GM10847 (cell line): ENCODE measurements around the gene CAPZA1.
A peak's percentile ranks its signal among the peaks of the same experiment; 100 is the strongest.

ENCODE experiments used
- POLR2A ChIP-seq: IDR thresholded peaks from 2 replicates; pipeline ENCODE4 v1.6.1; 2011; ENCODE audit not compliant: insufficient read length; ENCODE audit errors: extremely low read depth

CAPZA1 gene

DNA sequence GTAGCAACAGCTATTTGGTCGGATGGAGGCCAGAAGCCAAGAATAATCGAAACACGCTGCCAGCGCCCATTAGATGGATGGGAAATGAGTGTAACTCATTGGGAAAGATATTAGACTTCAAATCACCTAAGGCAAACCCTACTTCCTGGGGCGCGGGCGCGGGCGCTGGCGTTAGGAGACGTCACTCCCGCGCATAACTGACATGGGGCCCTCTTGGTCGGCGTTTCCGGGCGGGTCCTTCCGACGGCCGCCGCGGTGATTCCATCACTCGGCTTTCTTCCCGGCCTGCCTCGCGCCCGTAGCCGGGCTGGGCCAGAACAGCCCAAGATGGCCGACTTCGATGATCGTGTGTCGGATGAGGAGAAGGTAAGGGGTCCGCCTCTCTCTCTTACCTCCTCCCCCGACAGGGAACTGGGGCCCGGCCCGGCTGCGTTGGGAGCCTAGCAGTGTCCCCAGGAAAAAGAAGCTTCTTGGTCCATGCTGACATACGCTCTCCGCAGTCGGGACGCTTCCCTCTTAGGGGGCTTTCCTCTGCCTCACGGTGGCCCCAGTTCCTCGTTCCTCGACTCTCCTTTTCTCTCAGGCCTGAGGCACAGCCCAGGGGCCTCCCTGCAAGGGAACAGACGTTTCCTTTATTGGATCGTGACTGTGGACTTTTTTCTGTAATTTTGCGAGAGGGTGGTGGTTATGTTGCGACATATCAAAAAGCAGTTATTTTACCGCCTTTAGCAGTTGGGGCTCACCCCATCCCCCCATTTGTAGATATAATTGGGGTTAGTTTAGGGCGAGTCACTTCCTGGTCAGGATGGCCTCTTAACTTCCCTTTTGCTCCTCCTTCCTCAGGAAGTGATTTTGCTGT, at the start of gene CAPZA1:
Gene CAPZA1 (plus strand): TSS at position 315 of the 859 bp plus-strand sequence. CDS start 13 bp downstream, at position 328.
- TF ChIP-seq POLR2A, result peak; percentile 91

DNA sequence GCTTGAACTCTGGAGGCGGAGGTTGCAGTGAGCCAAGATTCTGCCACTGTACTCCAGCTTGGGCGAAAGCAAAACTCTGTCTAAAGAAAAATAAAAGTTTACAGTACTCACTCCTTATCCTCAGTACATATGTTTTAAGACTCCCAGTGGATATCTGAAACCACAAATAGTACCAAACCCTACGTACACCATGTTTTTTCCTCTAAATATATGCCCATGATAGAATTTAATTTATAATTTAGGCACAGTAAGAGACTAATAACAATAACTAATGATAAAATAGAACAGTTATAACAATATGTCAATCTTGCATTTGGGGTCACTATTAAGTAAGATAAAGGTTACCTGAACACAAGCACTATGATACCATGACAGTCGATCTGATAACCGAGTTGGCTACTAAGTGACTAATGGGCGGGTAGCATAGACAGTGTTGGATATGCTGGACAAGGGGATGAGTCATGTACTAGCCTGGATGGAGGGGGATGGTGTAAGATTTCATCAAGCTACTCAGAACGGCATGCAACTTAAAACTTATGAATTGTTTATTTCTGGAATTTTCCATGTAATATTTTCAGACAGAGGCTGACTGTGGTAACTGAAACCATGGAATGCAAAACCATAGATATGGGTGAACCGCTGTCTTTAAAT, 44.4 kb upstream of the CAPZA1 start:
- TF ChIP-seq POLR2A, result no peak

GRCh38 chr1:112576240-112576639, 43.4 kb upstream of the CAPZA1 start:
- no peak for TF ChIP-seq POLR2A

DNA sequence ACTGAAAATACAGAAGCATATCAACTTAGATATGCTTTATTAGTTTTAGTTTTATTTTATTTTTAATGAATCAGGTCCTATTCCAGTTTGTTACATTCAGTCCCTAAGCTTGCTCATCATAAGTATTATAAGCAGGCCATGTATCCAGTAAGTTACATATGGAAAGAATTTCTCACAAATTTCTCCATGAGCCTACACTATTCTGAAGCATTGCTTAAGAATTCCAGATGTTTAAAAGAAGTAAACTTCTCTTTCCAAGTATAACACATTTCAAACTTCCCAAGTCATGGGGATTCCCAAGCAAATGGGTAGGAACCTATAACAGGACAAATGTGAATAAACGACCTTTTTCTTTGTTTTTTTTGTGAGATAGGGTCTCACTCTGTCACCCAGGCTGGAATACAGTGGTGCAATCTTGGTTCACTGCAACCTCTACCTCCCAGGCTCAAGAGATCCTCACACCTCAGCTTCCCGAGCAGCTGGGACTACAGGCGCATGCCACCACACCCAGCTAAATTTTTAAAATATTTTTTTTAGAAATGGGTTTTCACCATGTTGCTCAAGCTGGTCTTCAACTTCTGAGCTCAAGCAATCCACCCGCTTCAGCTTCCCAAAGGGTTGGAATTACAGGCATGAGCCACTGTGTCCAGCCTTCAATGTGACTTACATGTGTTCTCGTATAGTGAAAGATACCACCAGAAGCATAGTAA, 39.7 kb upstream of the CAPZA1 start:
- TF ChIP-seq POLR2A, result no peak

- TF ChIP-seq POLR2A, result no peak
Observed at GRCh38 chr1:112581586-112582192, 37.9 kb upstream of the CAPZA1 start.

DNA sequence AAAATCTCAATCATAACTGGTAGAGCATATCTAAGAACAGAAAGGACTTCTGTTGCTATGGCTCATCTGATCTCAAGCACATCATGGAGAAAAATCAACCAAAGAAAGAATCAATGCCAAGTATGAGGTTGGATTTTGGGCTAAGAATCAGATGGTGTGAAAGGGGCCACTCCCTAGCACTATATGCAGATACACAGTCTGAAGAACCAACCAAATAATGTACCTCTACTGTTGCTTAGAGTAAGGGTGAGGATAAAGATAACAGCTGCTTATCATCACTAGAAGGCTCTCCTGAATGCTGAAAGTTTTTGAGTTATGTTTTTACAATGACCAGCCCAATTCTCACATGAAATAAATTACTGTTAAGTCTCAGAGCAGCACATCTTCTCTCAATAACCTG, 36.3 kb upstream of the CAPZA1 start:
- TF ChIP-seq POLR2A, result no peak

DNA sequence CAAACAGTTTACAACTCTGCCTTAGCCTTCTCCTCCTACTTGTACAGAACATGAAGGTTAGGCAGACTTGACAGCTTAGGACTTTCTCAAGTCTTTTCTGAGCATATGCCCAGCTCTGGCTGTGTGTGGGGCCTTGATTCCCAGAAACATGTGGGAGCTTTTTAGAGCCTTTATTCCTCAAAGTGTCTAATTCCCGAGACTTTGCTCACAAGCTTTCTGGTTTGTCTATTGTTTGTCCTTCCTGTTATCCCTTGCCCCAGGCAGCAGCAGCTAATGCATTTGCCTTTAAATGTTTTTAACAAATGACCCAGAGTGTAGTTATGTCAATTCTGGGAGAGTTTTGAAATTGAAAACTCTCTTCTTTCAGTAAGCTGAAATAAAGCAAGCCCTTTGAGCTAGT, 29.9 kb upstream of the CAPZA1 start:
- TF ChIP-seq POLR2A, result no peak

DNA sequence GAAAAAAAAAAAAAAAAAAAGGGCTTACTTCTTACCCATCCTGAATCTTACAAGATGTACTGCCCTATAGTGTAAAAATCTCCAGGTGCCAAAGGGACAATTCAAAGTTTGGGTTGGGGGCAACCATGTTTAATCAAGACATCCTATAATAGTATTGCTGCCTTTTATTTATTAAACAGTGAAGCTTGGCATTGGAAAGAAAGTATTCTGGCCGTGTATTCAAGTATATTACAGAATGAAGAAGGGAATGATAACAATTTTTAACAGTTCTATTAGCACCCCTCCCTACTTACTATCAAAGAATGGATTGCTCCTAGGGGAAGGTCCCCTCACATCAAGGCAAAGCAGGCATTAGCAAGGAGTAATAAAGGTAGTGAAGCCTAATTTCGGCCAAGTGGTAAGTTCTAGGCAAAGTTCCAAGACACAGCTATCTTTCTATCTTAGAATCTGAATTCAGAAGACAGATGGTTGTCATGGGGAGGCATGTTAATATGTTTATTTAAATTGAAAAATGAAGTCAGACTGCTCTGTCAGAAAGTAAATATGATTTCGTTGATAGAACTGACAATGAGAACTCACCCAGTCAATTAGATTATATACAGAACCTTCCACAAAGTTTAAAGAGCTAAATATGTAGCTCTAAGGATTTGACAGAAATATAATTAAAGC, 25.3 kb upstream of the CAPZA1 start:
- no peak for TF ChIP-seq POLR2A

DNA sequence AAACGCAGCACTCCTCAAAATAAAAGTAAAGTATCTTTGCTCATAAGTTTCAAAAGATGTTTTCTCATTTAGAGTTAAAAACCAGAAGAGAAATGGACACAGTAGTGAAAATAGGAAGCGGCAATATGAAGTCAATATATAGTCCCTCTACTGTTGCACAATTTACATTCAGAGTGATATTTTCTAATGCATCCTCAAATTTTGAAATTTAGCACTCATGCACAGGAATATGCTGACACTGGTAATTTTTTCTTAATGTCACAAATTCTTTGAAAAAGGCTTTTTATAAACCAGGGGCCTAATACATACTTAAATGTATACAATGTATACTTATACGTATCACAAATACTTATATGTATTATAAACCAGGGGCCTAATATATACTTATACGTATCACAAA, 20.2 kb upstream of the CAPZA1 start:
- TF ChIP-seq POLR2A, result no peak

DNA sequence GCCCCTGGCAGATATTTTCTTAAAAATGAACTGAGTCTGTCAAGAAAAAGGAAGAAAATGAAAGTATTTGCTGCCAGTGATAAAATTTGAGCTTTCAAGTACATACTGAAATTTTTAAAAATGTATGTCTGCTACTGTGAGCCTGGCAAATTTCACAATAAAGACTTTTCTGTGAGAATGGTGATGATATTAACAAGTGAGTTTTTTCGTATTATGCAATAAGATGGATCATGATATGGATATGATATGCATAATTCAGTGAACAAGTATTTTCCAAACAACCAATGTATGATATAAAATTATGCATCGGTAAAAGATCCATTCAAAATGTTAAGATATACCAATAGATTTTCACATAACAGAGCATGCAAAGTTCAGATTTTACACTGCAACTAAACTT, 16.6 kb upstream of the CAPZA1 start:
- no peak for TF ChIP-seq POLR2A

DNA sequence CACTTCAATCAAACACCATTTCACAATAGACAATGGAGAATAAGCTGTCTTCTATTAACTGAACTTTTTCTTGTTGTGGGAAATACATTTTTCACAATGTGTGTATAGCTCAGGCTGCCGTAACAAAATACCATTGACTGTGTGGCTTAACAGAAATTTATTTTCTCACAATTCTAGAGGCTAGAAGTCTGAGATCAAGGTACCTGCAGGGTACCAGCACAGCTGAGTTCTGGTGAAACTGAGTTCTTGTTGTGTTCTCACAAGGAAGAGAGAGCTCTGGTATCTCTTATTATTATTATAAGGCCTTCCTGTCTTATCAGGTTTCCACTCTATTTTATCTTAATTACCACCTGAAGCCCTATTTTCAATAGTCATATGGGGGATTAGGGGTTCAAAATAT, 16.1 kb upstream of the CAPZA1 start:
- TF ChIP-seq POLR2A, result no peak

DNA sequence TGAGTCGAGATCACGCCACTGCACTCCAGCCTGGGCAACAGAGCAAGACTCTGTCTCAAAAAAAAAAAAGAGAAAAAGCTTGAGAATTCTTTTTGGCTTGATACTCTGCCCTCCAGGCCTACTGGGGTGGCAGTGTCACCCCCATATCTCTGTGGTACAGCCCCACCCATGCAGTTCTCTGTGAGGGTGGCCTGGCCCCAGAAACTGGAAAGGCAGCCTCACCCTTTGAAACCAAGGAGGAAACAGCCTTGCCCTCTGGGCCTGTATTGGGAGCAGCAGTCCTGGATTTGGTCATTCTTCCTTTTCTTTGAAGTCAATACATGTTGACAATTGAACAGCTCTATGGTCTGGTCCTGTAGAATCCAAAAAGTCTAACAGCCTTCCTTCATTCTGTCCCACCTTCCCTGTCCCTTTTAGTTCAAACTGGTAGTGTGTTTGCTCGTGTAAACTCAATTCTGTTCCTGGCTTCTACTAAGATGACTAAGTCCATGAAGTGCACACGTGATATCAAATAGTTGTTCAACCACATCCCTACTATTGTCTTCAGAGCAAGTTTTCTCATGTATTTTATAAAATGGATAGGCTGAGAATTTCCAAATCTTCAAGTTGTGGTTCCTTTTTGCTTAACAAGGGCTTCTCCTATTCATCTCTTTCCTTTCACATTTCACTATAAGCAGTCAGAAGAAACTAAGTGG, 13.9 kb upstream of the CAPZA1 start:
- no peak for TF ChIP-seq POLR2A

- no peak for TF ChIP-seq POLR2A
Observed at GRCh38 chr1:112614460-112615065, 5.1 kb upstream of the CAPZA1 start.
